Dermis microvascular lymphatic vessel endothelial cell (primary cell): ENCODE measurements around the gene PSMA8. TPM values are rescaled to one million over a fixed set of nuclear protein-coding genes. Genes with fewer than 3 reads are reported as not detected.
A peak's percentile ranks its signal among the peaks of the same experiment; 100 is the strongest.
"Not testable (repeated sequence)": the region's sequence is repeated elsewhere in the genome, so short reads cannot be mapped to it uniquely, and the experiment has no call there.

Experiments used
- DNase-seq, 2 donors: peaks; one replicate each; pipeline versions ENCODE4 v3.0.0 to v3.0.0-alpha.2; 2010; ENCODE audit warnings: low read depth in 2 of 2
- total RNA-seq: library from RNA; depleted of rRNA; stranded (reverse); fragments of >200 nt; gene quantifications from 2 replicates; pipeline ENCODE4 v1.2.1, GENCODE V29; 2014

Gene PSMA8
- total RNA-seq, 1 donor from 2014 or later, result not detected

DNA sequence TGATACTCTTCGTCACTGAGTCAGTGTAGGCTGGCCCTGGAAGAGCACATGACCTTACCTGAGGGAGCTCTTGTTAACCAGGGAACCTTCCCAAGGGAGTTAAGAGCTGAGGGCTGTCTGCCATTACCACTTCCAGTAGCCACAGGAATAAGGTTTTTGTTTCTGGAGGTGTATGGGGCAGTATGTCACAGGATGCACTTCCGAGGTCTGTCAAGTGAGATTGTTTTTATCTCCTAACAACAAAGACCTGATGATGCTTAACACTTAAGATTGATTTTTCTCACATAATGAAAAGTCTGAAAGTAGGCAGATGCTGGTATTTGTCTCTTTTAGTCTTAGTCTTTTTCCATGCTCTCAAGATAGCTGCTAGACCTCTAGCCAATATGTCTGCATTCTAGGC is 41.8 kb downstream of the PSMA8 start:
- no peak for DNase-seq

GRCh38 chr18:26176134-26176533 is 42.5 kb downstream of the PSMA8 start:
- DNase-seq, result no peak

- no peak for DNase-seq
Observed at GRCh38 chr18:26181343-26181826, 47.7 kb downstream of the PSMA8 start.

DNA sequence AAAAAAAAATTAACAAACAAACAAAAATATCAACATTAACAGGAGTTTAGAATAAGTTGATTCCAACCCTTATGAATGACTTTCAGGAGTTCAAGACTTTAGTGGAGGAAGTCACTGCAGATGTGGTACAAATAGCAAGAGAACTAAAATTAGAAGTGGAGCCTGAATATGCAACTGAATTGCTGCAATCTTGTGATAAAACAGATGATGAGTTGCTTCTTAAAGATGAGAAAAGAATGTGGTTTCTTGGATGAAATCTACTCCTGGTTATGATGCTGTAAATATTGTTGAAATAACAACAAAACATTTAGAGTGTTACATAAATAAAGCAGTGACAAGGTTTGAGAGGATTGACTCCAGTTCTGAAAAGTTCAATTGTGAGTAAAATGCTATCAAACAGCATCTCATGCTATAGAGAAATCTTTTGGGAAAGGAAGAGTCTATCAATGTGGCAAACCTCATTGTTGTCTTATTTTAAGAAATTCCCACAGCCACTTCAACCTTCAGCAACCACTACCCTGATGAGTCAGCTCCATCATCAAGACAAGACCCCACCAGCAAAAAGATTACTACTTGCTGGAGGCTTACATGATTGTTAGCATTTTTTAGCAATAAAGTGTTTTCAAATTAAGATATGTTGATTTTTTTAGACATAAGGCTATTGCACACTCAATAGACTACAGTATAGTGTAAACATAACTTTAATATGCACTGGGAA is 49.9 kb downstream of the PSMA8 start:
- DNase-seq, result no peak

DNA sequence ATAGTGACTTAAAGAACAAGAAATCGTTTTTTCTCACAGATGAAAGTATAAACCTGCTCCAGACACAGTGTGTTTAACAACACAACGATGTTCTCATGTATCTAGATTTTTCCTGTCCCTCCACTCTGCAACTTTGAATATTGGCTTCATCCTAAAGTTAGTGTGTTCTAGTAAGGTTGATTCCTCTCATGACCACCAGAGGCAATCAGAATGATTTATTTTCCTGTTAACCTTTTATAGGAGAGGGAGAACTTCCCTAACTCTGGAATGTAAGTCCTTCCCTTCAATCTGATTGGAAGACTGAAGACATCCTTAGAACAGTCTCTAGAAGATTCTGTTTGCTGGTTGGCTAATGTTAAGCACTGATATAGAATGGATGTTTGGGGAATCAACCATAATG is 51.6 kb downstream of the PSMA8 start:
- DNase-seq, result peak in 1 of 2 donors; percentile 3

DNA sequence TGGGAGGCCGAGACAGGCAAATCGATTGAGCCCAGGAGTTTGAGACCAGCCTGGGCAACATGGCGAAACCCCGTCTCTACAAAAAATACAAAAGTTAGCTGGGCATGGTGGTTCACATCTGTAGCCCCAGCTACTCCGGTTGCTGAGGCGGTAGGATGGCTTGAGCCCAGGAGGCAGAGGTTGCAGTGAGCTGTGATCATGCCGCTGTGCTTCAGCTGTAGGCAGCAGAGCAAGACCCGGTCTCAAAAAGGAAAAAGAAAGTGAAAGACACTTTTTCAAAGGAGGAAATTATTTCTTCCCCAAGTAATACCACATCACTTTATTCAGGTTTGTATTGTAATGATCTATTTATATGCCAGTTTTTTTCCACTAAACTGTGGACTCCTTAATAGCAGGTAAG is 56.8 kb downstream of the PSMA8 start:
- no peak for DNase-seq

DNA sequence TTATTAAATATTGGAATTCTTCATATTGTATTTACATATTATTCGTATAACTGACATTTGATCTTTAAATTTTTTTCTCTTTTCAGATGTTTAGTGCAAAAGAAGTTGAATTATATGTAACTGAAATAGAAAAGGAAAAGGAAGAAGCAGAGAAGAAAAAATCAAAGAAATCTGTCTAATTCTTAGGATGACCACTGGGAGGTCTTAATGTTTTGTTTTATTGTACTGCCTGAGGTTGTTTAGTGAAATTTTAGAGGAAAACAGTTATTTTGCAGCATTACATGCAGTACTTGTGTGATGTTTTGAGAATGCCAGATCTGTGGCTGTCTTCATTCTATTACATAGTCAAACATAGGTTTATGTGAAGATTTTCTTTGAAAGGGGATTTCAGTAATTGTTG is 58.6 kb downstream of the PSMA8 start:
- no peak for DNase-seq

DNA sequence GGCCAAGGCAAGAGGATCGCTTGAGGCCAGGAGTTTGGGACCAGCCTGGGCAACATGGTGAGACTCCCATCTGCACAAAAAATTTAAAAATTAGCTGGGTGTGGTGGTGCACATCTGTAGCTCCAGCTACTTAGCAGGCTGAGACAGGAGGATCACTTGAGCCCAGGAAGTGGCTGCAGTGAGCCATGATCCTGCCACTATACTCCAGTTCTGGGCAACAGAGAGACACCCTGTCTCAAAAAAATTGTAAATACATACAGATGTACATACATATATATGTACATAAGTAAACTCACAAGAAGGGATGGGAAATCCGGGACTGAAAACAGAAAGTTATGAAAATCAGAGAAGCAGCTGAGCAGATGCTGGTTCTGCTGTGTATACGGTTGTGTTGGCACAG is 62.9 kb downstream of the PSMA8 start:
- DNase-seq, result no peak

GRCh38 chr18:26202001-26202400 is 68.3 kb downstream of the PSMA8 start:
- not testable (repeated sequence) for DNase-seq

GRCh38 chr18:26205318-26205717 is 71.6 kb downstream of the PSMA8 start:
- no peak for DNase-seq

- no peak for DNase-seq
Observed at GRCh38 chr18:26206488-26206887, 72.8 kb downstream of the PSMA8 start.

- no peak for DNase-seq
Observed at GRCh38 chr18:26207937-26208336, 74.3 kb downstream of the PSMA8 start.

DNA sequence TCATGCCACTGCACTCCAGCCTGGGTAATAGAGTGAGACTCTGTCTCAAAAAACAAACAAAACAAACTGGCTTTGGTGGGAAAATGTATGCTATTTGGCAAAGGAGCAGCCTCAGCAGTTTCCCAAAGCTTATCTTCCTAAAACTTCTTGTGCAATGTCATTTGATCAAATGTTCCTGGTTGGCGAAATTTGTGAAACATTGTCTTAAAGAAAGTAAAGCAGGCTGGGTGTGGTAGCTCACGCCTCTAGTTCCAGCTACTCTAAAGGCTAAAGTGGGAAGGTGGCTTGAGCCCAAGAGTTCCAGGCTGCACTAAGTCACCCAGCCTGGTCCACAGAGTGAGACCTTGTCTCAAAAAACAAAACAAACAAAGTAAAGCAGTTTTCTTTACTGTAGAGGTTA is 75.3 kb downstream of the PSMA8 start:
- DNase-seq, result no peak

DNA sequence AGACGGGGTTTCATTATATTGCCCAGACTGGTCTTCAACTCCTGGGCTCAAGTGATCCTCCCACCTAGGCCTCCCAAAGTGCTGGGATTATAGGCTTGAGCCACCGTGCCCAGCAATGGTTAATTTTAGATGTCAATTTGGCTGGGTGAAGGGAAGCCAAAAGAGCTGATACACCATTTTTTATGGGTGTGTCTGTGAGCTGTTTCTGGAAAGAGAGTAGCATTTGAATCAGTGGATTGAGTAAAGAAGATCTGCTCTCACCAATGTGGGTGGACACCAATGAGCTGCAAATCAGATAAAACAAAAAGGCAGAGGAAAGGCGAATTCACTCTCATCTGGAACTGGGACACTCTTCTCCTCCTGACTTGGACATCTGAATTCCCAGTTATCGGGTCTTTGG is 76.5 kb downstream of the PSMA8 start:
- no peak for DNase-seq

DNA sequence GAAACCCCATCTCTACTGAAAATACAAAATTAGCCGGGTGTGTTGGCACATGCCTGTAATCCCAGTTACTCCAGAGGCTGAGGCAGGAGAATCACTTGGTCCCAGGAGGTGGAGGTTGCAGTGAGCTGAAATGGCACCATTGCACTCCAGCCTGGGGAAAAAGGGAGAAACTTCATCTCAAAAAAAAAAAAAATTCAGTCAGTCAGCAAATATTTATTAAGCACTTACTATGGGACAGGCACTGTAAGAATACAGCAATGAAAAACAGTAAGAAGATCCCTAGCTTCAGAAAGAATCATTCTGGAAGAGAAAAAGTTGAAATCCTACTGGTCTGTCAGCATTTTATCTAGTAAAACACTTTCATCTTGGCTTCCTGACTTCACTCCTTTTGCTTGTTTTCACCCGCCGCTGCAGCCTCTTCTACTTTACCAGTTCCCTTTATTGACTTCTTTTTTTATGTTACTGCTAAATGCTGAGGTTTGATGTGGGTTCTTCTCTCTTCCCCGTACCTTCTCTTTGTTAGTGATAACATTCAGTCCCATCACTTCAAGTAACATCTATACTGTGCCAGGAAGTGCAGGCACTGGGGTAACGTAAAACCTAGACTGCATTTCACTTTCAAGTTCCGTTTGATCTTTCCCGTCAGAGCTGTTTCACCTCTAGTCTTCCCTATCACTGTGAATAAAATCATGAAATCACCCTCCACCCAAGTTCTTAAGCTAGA is 81.7 kb downstream of the PSMA8 start:
- no peak for DNase-seq

DNA sequence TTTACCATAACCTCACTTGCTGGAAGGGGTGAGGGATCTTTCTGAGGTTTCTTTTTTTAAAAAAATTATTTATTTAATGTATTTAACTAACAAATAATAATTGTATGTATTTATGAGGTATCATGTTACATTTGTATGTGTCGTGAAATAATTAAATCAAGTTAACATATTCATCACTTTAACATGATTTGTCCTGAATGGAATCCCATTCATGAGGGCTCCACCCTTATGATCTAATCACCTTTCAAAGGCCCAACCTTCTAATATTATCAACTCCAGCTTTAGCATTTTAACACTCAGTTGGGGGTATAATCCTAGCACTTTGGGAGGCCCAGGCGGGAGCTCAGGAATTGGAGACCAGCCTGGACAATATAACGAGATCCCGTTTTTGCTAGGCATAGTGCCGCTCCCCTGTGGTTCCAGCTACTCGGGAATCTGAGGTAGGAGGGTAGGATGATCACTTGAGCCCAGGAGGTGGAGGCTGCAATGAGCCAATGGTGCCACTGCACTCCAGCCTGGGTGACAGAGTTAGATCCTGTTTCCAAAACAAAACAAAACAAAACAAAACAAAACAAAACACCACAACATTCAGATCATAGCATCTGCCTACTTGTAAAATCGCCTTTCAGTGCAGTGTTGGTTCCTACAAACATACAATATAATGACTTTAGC is 91.5 kb downstream of the PSMA8 start:
- no peak for DNase-seq

DNA sequence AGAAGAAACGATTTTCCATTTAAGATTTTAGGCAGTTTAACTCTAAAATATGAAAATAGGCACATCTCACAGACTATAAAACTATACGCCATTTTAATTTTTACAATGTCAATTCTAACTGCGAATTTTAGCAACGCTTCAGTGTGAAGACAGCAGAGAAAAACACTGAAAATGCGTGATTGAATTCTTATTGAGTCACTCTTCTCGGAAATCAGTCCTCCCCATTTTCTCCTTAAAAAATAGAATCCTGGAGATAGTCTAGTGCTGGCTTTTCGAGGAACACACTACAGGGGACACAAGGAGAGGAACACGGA is 92.2 kb downstream of the PSMA8 start:
- no peak for DNase-seq

GRCh38 chr18:26226229-26227050 is 92.8 kb downstream of the PSMA8 start, which contains the start of gene TAF4B:
Gene TAF4B, plus strand, starts transcription at chr18:26226445. Its CDS starts 489 bp downstream, at chr18:26226934.
- peak; percentile 9 to 87 for DNase-seq

DNA sequence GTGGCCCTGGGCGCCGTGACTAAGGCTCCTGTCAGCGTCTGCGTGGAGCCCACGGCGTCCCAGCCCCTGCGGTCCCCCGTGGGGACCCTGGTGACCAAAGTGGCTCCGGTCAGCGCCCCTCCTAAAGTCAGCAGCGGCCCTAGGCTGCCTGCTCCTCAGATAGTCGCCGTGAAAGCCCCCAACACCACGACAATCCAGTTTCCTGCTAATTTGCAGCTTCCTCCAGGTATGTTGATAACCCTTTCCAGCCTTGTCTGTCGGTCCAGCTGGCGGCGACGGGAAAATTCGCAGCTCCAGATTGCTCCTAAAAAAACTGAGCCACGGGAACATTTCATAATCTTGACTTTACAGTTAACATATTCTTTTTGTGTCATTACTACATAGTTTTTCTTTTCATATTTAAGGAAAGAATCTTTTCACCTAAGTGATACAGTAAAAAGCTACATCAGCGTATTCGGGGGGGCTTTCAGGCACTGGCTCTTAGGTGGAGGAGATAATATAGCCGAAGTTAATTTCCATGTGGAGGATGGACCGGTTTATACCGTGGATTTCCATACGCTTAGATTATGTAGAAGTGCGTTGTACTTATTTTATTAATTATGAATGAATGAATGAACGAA is 93.5 kb downstream of the PSMA8 start:
- peak in 1 of 2 donors; percentile 4 for DNase-seq

GRCh38 chr18:26228562-26229260 is 95.0 kb downstream of the PSMA8 start:
- no peak for DNase-seq

DNA sequence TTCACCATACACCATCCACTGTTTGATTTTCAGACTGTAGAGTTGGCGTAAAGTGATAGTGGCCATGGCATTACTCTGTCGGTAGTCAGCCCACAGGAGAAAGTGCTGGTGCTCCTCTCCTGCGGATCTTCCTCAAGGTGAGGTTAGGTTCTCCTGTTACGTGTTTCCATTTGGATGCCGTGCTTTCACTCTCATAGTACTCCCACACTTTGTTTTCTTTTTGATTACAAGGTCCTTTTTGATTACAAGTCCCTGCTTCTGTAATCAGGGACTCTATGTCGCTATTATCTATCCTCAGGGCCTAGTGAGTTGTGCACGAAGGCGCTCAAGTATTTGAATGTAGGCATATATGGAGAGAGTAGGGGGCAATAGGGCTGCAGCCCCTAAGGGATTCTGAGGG is 96.8 kb downstream of the PSMA8 start:
- no peak for DNase-seq
